ENCODE results near the gene PFDN2. TPM values are rescaled to one million over a fixed set of nuclear protein-coding genes. Genes with fewer than 3 reads are reported as not detected.

PFDN2 gene
- total RNA-seq, 1 experiment from 2014 or later: 129 TPM

DNA sequence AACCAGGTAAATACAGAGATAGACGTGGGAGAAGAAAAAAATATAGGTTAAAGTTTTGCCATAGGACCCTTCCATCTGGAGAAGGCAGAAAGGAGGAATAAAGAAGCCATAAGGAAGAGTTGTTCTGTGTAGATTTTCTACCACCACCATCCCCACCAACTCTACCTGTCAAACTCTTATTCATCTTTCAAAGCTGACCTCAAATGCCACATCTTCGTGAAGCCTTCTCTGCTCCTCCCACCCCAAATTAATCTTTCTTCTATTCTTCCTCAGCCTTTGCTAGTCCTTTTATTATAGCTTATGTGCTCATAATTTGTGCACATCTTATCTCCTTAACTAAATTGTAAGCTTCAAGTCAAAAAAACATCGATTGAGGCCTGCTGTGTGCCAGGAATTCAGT is 27.2 kb downstream of the PFDN2 start:
- H3K4me1 Mint-ChIP-seq (ENCODE audit: low read depth, unreplicated experiment): peaks cover 76% of the 10 kb centered on the region
- CTCF ChIA-PET: no interaction called here
- intact Hi-C loops (cut with micrococcal nuclease; ENCODE audit: unreplicated experiment): no loop called here
- no TSS peak for BruUV-seq (replicated peaks)
- H3K27ac Mint-ChIP-seq (ENCODE audit: unreplicated experiment): no peak overlapping the region
- H3K36me3 Mint-ChIP-seq (ENCODE audit: insufficient read depth, unreplicated experiment): peaks cover 39% of the 10 kb centered on the region
- no peaks in the 10 kb centered on the region for H3K27me3 Mint-ChIP-seq (ENCODE audit: unreplicated experiment)
- no peak overlapping the region for H3K4me3 Mint-ChIP-seq (ENCODE audit: low read depth, unreplicated experiment)
- TF ChIP-seq, protein P1, sequence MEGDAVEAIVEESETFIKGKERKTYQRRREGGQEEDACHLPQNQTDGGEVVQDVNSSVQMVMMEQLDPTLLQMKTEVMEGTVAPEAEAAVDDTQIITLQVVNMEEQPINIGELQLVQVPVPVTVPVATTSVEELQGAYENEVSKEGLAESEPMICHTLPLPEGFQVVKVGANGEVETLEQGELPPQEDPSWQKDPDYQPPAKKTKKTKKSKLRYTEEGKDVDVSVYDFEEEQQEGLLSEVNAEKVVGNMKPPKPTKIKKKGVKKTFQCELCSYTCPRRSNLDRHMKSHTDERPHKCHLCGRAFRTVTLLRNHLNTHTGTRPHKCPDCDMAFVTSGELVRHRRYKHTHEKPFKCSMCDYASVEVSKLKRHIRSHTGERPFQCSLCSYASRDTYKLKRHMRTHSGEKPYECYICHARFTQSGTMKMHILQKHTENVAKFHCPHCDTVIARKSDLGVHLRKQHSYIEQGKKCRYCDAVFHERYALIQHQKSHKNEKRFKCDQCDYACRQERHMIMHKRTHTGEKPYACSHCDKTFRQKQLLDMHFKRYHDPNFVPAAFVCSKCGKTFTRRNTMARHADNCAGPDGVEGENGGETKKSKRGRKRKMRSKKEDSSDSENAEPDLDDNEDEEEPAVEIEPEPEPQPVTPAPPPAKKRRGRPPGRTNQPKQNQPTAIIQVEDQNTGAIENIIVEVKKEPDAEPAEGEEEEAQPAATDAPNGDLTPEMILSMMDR (IDR thresholded peaks at IDR 0.05; ENCODE audit: unreplicated experiment): no peak
- no peaks in the 10 kb centered on the region for H3K9me3 Mint-ChIP-seq (ENCODE audit: low read depth, unreplicated experiment)
- no peak for DNase-seq

DNA sequence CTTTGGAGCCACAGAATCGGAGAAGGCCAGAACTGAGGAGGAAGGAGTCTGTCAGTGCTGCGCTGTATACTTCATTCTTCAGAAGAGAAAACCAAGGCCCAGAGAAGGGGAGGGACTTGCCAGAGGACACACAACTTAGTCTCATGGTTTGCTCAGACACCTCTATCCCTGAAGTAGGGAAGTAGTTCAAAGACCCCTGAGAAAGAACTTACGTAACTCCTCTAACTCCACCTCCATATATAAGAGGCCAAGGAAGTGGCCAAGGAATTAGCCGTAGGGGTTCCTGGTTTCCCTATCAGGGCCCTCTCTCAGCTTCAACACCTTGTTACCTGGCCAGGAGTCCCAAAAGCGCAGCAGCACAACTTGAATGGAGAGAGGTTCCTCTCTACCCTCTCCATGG is 27.9 kb downstream of the PFDN2 start:
- intact Hi-C loops (cut with micrococcal nuclease; ENCODE audit: unreplicated experiment): no loop called here
- no peaks in the 10 kb centered on the region for H3K9me3 Mint-ChIP-seq (ENCODE audit: low read depth, unreplicated experiment)
- H3K4me1 Mint-ChIP-seq (ENCODE audit: low read depth, unreplicated experiment): peaks cover 82% of the 10 kb centered on the region
- TF ChIP-seq, protein P1 (IDR thresholded peaks at IDR 0.05; ENCODE audit: unreplicated experiment): no peak
- CTCF ChIA-PET: interaction anchor here (1.3 to 2.1 kb wide), 4 partner anchors 8 to 69 kb away, joined by 4 to 17 read pairs (median 8); partner anchors contain the start of genes F11R and KLHDC9
- H3K27me3 Mint-ChIP-seq (ENCODE audit: unreplicated experiment): no peaks in the 10 kb centered on the region
- DNase-seq: no peak
- H3K27ac Mint-ChIP-seq (ENCODE audit: unreplicated experiment): peak overlapping the region; percentile 71
- BruUV-seq (replicated peaks): TSS peak; percentile 31
- peaks cover 46% of the 10 kb centered on the region for H3K36me3 Mint-ChIP-seq (ENCODE audit: insufficient read depth, unreplicated experiment)
- H3K4me3 Mint-ChIP-seq (ENCODE audit: low read depth, unreplicated experiment): no peak overlapping the region

DNA sequence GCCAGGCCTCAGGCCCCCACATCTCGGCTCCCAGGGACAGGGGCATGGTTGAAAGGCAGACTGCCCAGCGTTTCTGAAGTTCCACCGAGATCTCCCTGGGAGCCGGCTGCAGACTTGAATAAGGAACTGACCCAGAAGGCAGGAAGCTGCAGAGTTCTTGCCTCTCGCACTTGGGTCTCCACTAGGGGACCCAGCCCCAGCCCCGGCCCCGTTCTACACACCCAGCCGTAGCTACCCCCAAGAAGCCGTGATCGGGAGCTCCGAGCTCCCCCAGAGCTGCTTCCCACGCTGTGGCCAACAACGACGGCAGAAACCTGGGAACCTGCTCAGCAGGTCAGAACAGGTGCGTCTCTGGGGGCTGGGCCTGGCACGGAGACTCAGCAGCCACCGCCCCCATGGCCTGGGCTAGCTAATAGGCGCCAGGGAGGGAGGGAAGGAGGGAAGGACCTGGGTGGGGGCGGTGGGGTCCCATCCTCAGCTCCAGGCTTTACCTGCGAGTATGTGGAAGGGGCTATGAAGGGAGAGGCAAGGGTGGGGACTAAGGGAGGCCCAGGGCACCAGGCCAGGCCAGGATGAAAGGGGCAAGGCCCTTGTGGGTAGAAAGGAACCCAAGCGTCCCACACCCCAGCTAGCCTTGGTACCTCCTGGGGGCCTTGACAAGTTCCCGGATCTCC is 28.4 kb downstream of the PFDN2 start, which contains the start of gene NECTIN4:
NECTIN4 (minus strand) TSS at position 308 of the 674 bp plus-strand sequence; CDS start at position 46, 262 bp downstream.
- CTCF ChIA-PET: interaction anchor here (0.9 to 2.1 kb wide), 6 partner anchors 8 to 69 kb away, joined by 3 to 17 read pairs (median 5); partner anchors contain the start of genes F11R, KLHDC9, NIT1 and PFDN2
- Mint-ChIP-seq H3K36me3 (ENCODE audit: insufficient read depth, unreplicated experiment) (peaks cover 50% of the 10 kb centered on the region), H3K4me3 (ENCODE audit: low read depth, unreplicated experiment) (peak within 1 kb of the TSS; percentile 77), H3K27me3 (ENCODE audit: unreplicated experiment) (no peaks in the 10 kb centered on the region), H3K4me1 (ENCODE audit: low read depth, unreplicated experiment) (peaks cover 88% of the 10 kb centered on the region), H3K9me3 (ENCODE audit: low read depth, unreplicated experiment) (no peaks in the 10 kb centered on the region), H3K27ac (ENCODE audit: unreplicated experiment) (peak within 1 kb of the TSS; percentile 71)
- intact Hi-C loops (cut with micrococcal nuclease; ENCODE audit: unreplicated experiment): no loop called here
- no TSS peak for BruUV-seq (replicated peaks)
- DNase-seq: peak; percentile 88
- TF ChIP-seq, protein P1 (IDR thresholded peaks at IDR 0.05; ENCODE audit: unreplicated experiment): no peak

DNA sequence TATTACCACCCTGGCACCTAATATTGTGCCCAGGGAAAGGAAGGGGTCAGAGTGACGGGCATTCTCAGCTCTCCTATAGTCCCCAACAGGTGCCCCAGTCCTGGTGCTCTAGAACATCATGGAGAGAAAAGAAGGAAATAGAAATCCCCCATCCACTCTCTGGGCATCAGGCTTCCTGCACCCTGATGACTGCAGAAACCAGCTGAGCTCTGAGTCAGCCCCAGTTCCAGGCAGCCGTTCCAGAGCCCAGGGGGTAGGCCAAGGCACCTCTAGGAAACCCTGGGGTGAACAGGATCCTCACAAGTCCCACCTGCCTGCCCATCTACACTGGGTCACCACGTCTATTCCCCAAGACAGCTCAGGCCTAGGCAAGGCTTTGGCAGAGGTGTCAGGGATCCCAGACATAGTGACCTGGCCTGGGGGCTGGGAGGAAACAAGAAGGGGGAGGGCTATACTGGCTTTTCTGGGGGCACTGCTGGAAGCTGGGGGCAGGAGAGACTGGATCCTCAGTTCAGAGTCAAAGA is 29.2 kb downstream of the PFDN2 start:
- TF ChIP-seq, protein P1 (IDR thresholded peaks at IDR 0.05; ENCODE audit: unreplicated experiment): no peak
- Mint-ChIP-seq H3K36me3 (ENCODE audit: insufficient read depth, unreplicated experiment) (peaks cover 57% of the 10 kb centered on the region), H3K4me1 (ENCODE audit: low read depth, unreplicated experiment) (peaks cover 95% of the 10 kb centered on the region), H3K9me3 (ENCODE audit: low read depth, unreplicated experiment) (no peaks in the 10 kb centered on the region), H3K4me3 (ENCODE audit: low read depth, unreplicated experiment) (peak overlapping the region; percentile 77), H3K27ac (ENCODE audit: unreplicated experiment) (peak overlapping the region; percentile 71), H3K27me3 (ENCODE audit: unreplicated experiment) (no peaks in the 10 kb centered on the region)
- CTCF ChIA-PET: interaction anchor here (0.6 to 2.1 kb wide), 9 partner anchors 8 to 137 kb away, joined by 3 to 17 read pairs (median 4); partner anchors contain the start of genes F11R, KLHDC9, NIT1 and PFDN2
- intact Hi-C loops (cut with micrococcal nuclease; ENCODE audit: unreplicated experiment): no loop called here
- BruUV-seq (replicated peaks): no TSS peak
- DNase-seq: peak; percentile 62

All from Calu3 (cell line).